K562 (cell line): ENCODE results near the gene GAK. TPM values are rescaled to one million over a fixed set of nuclear protein-coding genes. Genes with fewer than 3 reads are reported as not detected.

Experiments used
- ATAC-seq: fragments of 200-7000 bp; cut with Tn5 transposase; 3 replicates; pipeline ENCODE4 v1.9.1; 2020; ENCODE audit warnings: moderate library complexity
- BruUV-seq: library from RNA; stranded (reverse); fragments of 400-500 nt; replicated peaks from 2 replicates; lab custom pipeline; 2021; lab: Mats Ljungman, UMichigan
- CTCF ChIA-PET: fragments of 300-600 bp; formaldehyde crosslinking; extraction: SDS; loops from one replicate; lab custom pipeline; 2021; ENCODE audit warnings: low intra/inter-chr PET ratio; lab: Yijun Ruan, JAX
- POLR2A ChIA-PET: fragments of 300-600, 350-650 bp; sonication (Branson Sonifier 250); formaldehyde crosslinking; extraction: SDS; loops from one replicate; lab custom pipeline; 2021; ENCODE audit warnings: antibody characterized with exemption, inconsistent platforms; lab: Yijun Ruan, JAX
- DNase-seq, 4 experiments: peaks; one replicate each; pipeline versions ENCODE4 v3.0.0 to v3.0.0-alpha.2; 2011 to 2018; ENCODE audit warnings: low spot score in 3 of 4, mixed read lengths in 3 of 4; ENCODE audit errors: extremely low read depth in 1 of 4
- FAIRE-seq: peaks from 2 replicates; lab custom pipeline; 2011; peaks lifted over from hg19 to GRCh38; lab: Jason Lieb, UNC
- H2AFZ ChIP-seq: 2 replicates; pipeline ENCODE4 v1.6.0; 2011; ENCODE audit warnings: low read depth, low read length, control low read depth, inconsistent platforms
- H3K27ac ChIP-seq: fragments of 200-600 bp; 3 replicates; pipeline ENCODE4 v1.8.0; 2011; ENCODE audit warnings: low read depth, mild to moderate bottlenecking, control low read depth, inconsistent platforms, low read length, moderate library complexity, mixed read lengths; ENCODE audit errors: extremely low read depth
- H3K27me3 ChIP-seq, 2 experiments: fragments of 300-600 bp in 1 of 2; 2 replicates in 1 of 2; 3 replicates in 1 of 2; pipeline versions ENCODE4 v1.6.0 to v1.8.0; 2011; ENCODE audit warnings: inconsistent platforms in 2 of 2, low read length in 2 of 2, mild to moderate bottlenecking in 1 of 2, mixed read lengths in 1 of 2, moderate library complexity in 1 of 2; ENCODE audit not compliant: control insufficient read depth in 2 of 2, insufficient read depth in 2 of 2
- H3K36me3 ChIP-seq: fragments of 300-600 bp; 3 replicates; pipeline ENCODE4 v1.8.0; 2011; ENCODE audit warnings: mild to moderate bottlenecking, low read length, inconsistent platforms; ENCODE audit not compliant: control insufficient read depth, insufficient read depth
- H3K4me1 ChIP-seq, 2 experiments: fragments of 200-600 bp in 1 of 2; replicated peaks in 1 of 2; 2 replicates in 1 of 2; 3 replicates in 1 of 2; pipeline versions ENCODE4 v1.5.1 to v1.8.0; 2011; ENCODE audit warnings: inconsistent platforms in 2 of 2, low read length in 2 of 2, mild to moderate bottlenecking in 1 of 2, mixed read lengths in 1 of 2, moderate library complexity in 1 of 2; ENCODE audit not compliant: control insufficient read depth in 2 of 2, insufficient read depth in 2 of 2
- H3K4me2 ChIP-seq: 2 replicates; pipeline ENCODE4 v1.6.1; 2011; ENCODE audit warnings: low read length, control low read depth, inconsistent platforms, mixed read lengths; ENCODE audit not compliant: insufficient read depth
- H3K4me3 ChIP-seq: fragments of 200-600 bp; sonication (generic), shearing (Covaris generic); 2 replicates; pipeline ENCODE4 v1.5.1; 2016; ENCODE audit warnings: control low read depth, inconsistent platforms
- H3K79me2 ChIP-seq: fragments of 200-600 bp; 3 replicates; pipeline ENCODE4 v1.8.0; 2011; ENCODE audit warnings: low read length, inconsistent platforms; ENCODE audit not compliant: control insufficient read depth, insufficient read depth
- H3K9ac ChIP-seq, 2 experiments: 2 replicates each; pipeline versions ENCODE4 v1.6.0 to v1.6.1; 2011; ENCODE audit warnings: low read depth in 2 of 2, low read length in 2 of 2, control low read depth in 1 of 2, inconsistent platforms in 1 of 2, mild to moderate bottlenecking in 1 of 2, mixed read lengths in 1 of 2; ENCODE audit not compliant: insufficient read depth in 1 of 2
- H3K9me1 ChIP-seq: one replicate; pipeline ENCODE4 v1.6.0; 2011; ENCODE audit warnings: inconsistent platforms, mild to moderate bottlenecking, low read length, moderate library complexity; ENCODE audit not compliant: control insufficient read depth, insufficient read depth
- H3K9me3 ChIP-seq: replicated peaks from 2 replicates; pipeline ENCODE4 v1.5.1; 2011; ENCODE audit warnings: low read depth, low read length, inconsistent platforms; ENCODE audit not compliant: control insufficient read depth, insufficient read depth
- H4K20me1 ChIP-seq: replicated peaks from 2 replicates; pipeline ENCODE4 v1.6.1; 2011; ENCODE audit warnings: low read length, inconsistent platforms, mixed read lengths; ENCODE audit not compliant: control insufficient read depth, insufficient read depth
- EP300 ChIP-seq: IDR thresholded peaks from 2 replicates; pipeline ENCODE4 v1.6.1; 2012; ENCODE audit warnings: low read length, improper control_type of control experiment
- ESRRA ChIP-seq: fragments of 450-650 bp; IDR thresholded peaks from 2 replicates; pipeline ENCODE4 v1.6.1; 2014; ENCODE audit warnings: low read depth, mild to moderate bottlenecking, moderate library complexity, borderline replicate concordance
- FIP1L1 ChIP-seq: fragments of 200-400 bp; formaldehyde crosslinking; IDR thresholded peaks from 2 replicates; pipeline ENCODE4 v1.6.1; 2018; ENCODE audit warnings: mild to moderate bottlenecking, low read depth, low read length; ENCODE audit not compliant: poor library complexity, severe bottlenecking
- GTF2E2 ChIP-seq: fragments of 200-800 bp; sonication (Bioruptor generic); IDR thresholded peaks from 2 replicates; pipeline ENCODE4 v1.6.1; 2016; ENCODE audit warnings: missing genetic modification characterization, missing compliant biosample characterization
- HINFP ChIP-seq: fragments of 450-650 bp; conservative IDR thresholded peaks from 2 replicates; pipeline ENCODE4 v1.6.1; 2016; ENCODE audit warnings: missing genetic modification characterization, low read depth, mild to moderate bottlenecking, control low read depth, missing compliant biosample characterization
- HLTF ChIP-seq: fragments of 450-650 bp; IDR thresholded peaks from 2 replicates; pipeline ENCODE4 v1.6.1; 2016
- MEIS2 ChIP-seq: fragments of 450-650 bp; IDR thresholded peaks from 2 replicates; pipeline ENCODE4 v1.6.1; 2014; ENCODE audit warnings: mild to moderate bottlenecking; ENCODE audit not compliant: partially characterized antibody
- NR3C1 ChIP-seq: sonication (generic); formaldehyde crosslinking; IDR thresholded peaks from 2 replicates; pipeline ENCODE4 v1.8.1; 2022; ENCODE audit warnings: missing genetic modification reagents
- RNF219 ChIP-seq: fragments of 250-450 bp; sonication (Bioruptor Pico); IDR thresholded peaks from 2 replicates; pipeline ENCODE4 v1.5.0; 2022; ENCODE audit warnings: mild to moderate bottlenecking
- STAT5A ChIP-seq: IDR thresholded peaks from 2 replicates; pipeline ENCODE4 v1.6.1; 2012; ENCODE audit warnings: low read length, inconsistent platforms, borderline replicate concordance
- STAT5B ChIP-seq: fragments of 250-450 bp; sonication (Bioruptor Pico); IDR thresholded peaks from 2 replicates; pipeline ENCODE4 v1.8.0; 2021; ENCODE audit warnings: mild to moderate bottlenecking, inconsistent platforms
- TCFL5 ChIP-seq: fragments of 250-450 bp; sonication (Bioruptor Pico); conservative IDR thresholded peaks from 2 replicates; pipeline ENCODE4 v1.6.1; 2021; ENCODE audit warnings: mild to moderate bottlenecking, moderate library complexity, matching md5 sums
- TGIF2 ChIP-seq: sonication (generic); formaldehyde crosslinking; IDR thresholded peaks from 2 replicates; pipeline ENCODE4 v1.8.1; 2022; ENCODE audit warnings: mild to moderate bottlenecking, missing genetic modification reagents, moderate library complexity
- ZFP36 ChIP-seq: fragments of 150-350 bp; IDR thresholded peaks from 2 replicates; pipeline ENCODE4 v1.6.1; 2018; ENCODE audit warnings: low read length, low read depth; ENCODE audit not compliant: partially characterized antibody
- ZNF134 ChIP-seq: fragments of 250-450 bp; sonication (Bioruptor Pico); conservative IDR thresholded peaks from 2 replicates; pipeline ENCODE4 v1.4.0; 2020
- ZNF41 ChIP-seq: fragments of 250-450 bp; sonication (Bioruptor Pico); conservative IDR thresholded peaks from 2 replicates; pipeline ENCODE4 v1.4.0; 2020; ENCODE audit warnings: mild to moderate bottlenecking
- WGBS: fragments of 100-300 bp; shearing (Covaris generic); methylation state at CpG from one replicate; pipeline ENCODE4 v1.1.6; 2016; ENCODE audit warnings: low coverage, mixed read lengths; ENCODE audit not compliant: insufficient coverage; ENCODE audit errors: missing lambda C conversion rate; 5-methylcytosine and 5-hydroxymethylcytosine counted together
- in situ Hi-C: fragments of 300-500 bp; cut with MboI; formaldehyde crosslinking; loops from 4 replicates; pipeline ENCODE4 v1.15.0; 2018; ENCODE audit warnings: inconsistent platforms, mixed read lengths
- intact Hi-C: fragments of 100-400 bp; cut with micrococcal nuclease; formaldehyde crosslinking; loops from 2 replicates; pipeline ENCODE4 v1.14.2; 2022
- polyA plus RNA-seq, 8 experiments: library from polyadenylated mRNA; depleted of rRNA in 4 of 8; stranded (reverse) in 5 of 8; unstranded in 3 of 8; fragments of >200 nt; fragmentation: Nextera tagmentation in 2 of 8; fragmentation: Illumina TruSeq in 1 of 8; extraction: Ambion mirVana in 2 of 8; extraction: Trizol in 1 of 8; gene quantifications; 2 replicates each; pipeline versions ENCODE4 v1.2.1 to v1.2.3, GENCODE V29; 2011 to 2014; ENCODE audit warnings: inconsistent platforms in 1 of 8, missing spikeins in 1 of 8
- total RNA-seq, 7 experiments: library from RNA; depleted of rRNA in 6 of 7; stranded (reverse); fragments of >200 nt in 6 of 7; fragmentation: Illumina TruSeq in 2 of 7; extraction: Trizol in 2 of 7; gene quantifications; 2 replicates each; pipeline versions ENCODE4 v1.2.1 to v1.2.3, GENCODE V29; 2011 to 2021; ENCODE audit warnings: low replicate concordance in 1 of 7
- TF ChIP-seq, protein P1 (sequence below): fragments of 250-450 bp; sonication (Bioruptor Pico); IDR thresholded peaks from 2 replicates; pipeline ENCODE4 v1.5.0; 2021; ENCODE audit warnings: mild to moderate bottlenecking, borderline replicate concordance

Gene GAK
- total and polyA plus RNA-seq, 9 of the 15 experiments (the other 6 are each of a cell fraction or from before 2014, with no cell fraction given): 1.3 to 102 (median 16.2) TPM

GRCh38 chr4:833731-834367, 98.3 kb downstream of the GAK start (continued):
- TF ChIP-seq RNF219 (CRISPR knock-in tag) (no peak), GTF2E2 (no peak), MEIS2 (no peak), ZNF41 (CRISPR knock-in tag) (no peak), STAT5B (CRISPR knock-in tag) (no peak), HLTF (no peak), TCFL5 (CRISPR knock-in tag) (no peak), NR3C1 (no peak)

- ChIA-PET CTCF (no interaction called here), POLR2A (interaction anchor here (0.8 kb wide), 1 partner anchor 51 kb away, joined by 4 read pairs; no protein-coding TSS in a partner anchor)
- Histone ChIP-seq H3K9me1 (no peaks in the 10 kb centered on the region), H2AFZ (no peak overlapping the region), H3K4me3 (no peak overlapping the region), H3K36me3 (no peaks in the 10 kb centered on the region), H3K79me2 (no peaks in the 10 kb centered on the region), H3K27me3 (peaks cover 19 to 53% of the 10 kb centered on the region in 2 experiments; a peak in 4 of 5 replicates), H4K20me1 (no peaks in the 10 kb centered on the region), H3K9me3 (0 out of 2 replicates have a peak, but pooled peaks cover 4% of the 10 kb centered on the region), H3K27ac (no peak overlapping the region), H3K9ac (no peak overlapping the region), H3K4me1 (peaks cover 0 to 49% of the 10 kb centered on the region in 2 experiments; a peak in 2 of 5 replicates), H3K4me2 (no peak overlapping the region)
- in situ Hi-C loops: no loop called here
- intact Hi-C loops: no loop called here
- WGBS: 3% methylated on average over 5 of the region's 10 CpGs
- FAIRE-seq (no peak), DNase-seq (no peak), ATAC-seq (no peak)
- no TSS peak for BruUV-seq
- TF ChIP-seq, protein P1, sequence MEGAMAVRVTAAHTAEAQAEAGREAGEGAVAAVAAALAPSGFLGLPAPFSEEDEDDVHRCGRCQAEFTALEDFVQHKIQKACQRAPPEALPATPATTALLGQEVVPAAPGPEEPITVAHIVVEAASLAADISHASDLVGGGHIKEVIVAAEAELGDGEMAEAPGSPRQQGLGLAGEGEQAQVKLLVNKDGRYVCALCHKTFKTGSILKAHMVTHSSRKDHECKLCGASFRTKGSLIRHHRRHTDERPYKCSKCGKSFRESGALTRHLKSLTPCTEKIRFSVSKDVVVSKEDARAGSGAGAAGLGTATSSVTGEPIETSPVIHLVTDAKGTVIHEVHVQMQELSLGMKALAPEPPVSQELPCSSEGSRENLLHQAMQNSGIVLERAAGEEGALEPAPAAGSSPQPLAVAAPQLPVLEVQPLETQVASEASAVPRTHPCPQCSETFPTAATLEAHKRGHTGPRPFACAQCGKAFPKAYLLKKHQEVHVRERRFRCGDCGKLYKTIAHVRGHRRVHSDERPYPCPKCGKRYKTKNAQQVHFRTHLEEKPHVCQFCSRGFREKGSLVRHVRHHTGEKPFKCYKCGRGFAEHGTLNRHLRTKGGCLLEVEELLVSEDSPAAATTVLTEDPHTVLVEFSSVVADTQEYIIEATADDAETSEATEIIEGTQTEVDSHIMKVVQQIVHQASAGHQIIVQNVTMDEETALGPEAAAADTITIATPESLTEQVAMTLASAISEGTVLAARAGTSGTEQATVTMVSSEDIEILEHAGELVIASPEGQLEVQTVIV (CRISPR knock-in tag): no peak
- TF ChIP-seq HINFP (tag) (no peak), STAT5A (no peak), ZFP36 (no peak), TGIF2 (CRISPR knock-in tag) (no peak), ESRRA (no peak), FIP1L1 (no peak), EP300 (no peak), ZNF134 (no peak)
Measured at GRCh38 chr4:833156-833555, 99.0 kb downstream of the GAK start.
